ENCODE results near the gene ZNF177. TPM values are rescaled to one million over a fixed set of nuclear protein-coding genes. Genes with fewer than 3 reads are reported as not detected.

The ZNF177 gene
- total and polyA plus RNA-seq, 4 donors = 0.32 to 0.67 (median 0.46) TPM

DNA sequence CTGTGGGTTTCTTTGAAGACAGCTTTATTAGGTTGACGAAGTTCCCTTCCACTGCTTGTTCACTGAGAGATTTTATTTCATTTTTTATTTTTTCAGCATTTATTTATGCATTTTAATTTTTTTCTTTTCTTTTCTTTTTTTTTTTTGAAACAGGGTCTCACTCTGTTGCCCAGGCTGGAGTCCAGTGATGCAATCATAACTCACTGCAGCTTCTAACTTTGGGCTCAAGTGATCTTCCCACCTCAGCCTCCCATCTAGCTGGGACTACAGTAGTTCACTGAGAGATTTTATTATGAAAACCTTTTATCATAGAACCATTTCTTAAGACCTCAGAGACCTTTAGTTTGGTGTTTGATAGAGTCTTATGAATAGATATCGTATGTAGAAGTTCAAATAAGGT, 10.3 kb upstream of the ZNF177 start:
- Histone ChIP-seq H3K4me1 (ENCODE audit: control insufficient read depth in 4 of 4, insufficient read depth in 4 of 4, low read length in 3 of 4) (no peaks in the 10 kb centered on the region), H3K9me3 (ENCODE audit: control insufficient read depth in 4 of 4, low read length in 3 of 4) (peaks cover 45 to 83% (median 51%) of the 10 kb centered on the region in 4 donors), H3K9ac (ENCODE audit: low read depth in 1 of 2, low read length in 2 of 2) (no peak overlapping the region), H3K4me3 (ENCODE audit: low read depth in 1 of 3, low read length in 3 of 3) (no peak overlapping the region), H3K27me3 (ENCODE audit: control insufficient read depth in 4 of 4, insufficient read depth in 4 of 4, low read length in 3 of 4) (no peaks in the 10 kb centered on the region), H3K36me3 (ENCODE audit: control insufficient read depth in 4 of 4, insufficient read depth in 3 of 4, low read depth in 1 of 4, low read length in 3 of 4) (peaks cover 2 to 11% (median 10%) of the 10 kb centered on the region in 4 donors), H3K27ac (ENCODE audit: low read depth in 1 of 2, low read length in 2 of 2) (no peak overlapping the region)
- no peak for DNase-seq (ENCODE audit: low spot score)
- no peak for TF ChIP-seq RXRA (IDR thresholded peaks at IDR 0.05)
- TF ChIP-seq, protein P1, sequence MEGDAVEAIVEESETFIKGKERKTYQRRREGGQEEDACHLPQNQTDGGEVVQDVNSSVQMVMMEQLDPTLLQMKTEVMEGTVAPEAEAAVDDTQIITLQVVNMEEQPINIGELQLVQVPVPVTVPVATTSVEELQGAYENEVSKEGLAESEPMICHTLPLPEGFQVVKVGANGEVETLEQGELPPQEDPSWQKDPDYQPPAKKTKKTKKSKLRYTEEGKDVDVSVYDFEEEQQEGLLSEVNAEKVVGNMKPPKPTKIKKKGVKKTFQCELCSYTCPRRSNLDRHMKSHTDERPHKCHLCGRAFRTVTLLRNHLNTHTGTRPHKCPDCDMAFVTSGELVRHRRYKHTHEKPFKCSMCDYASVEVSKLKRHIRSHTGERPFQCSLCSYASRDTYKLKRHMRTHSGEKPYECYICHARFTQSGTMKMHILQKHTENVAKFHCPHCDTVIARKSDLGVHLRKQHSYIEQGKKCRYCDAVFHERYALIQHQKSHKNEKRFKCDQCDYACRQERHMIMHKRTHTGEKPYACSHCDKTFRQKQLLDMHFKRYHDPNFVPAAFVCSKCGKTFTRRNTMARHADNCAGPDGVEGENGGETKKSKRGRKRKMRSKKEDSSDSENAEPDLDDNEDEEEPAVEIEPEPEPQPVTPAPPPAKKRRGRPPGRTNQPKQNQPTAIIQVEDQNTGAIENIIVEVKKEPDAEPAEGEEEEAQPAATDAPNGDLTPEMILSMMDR (IDR thresholded peaks at IDR 0.05; ENCODE audit: low read depth, low read length, missing input control) = no peak
- no peak for TF ChIP-seq FOXA2 (IDR thresholded peaks at IDR 0.05)
- no peak for TF ChIP-seq YY1 (IDR thresholded peaks at IDR 0.05)
- TF ChIP-seq SP1 (IDR thresholded peaks at IDR 0.05) = no peak
- TF ChIP-seq, protein P2, sequence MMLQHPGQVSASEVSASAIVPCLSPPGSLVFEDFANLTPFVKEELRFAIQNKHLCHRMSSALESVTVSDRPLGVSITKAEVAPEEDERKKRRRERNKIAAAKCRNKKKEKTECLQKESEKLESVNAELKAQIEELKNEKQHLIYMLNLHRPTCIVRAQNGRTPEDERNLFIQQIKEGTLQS (IDR thresholded peaks at IDR 0.05) = no peak
- no peak for TF ChIP-seq RAD21 (IDR thresholded peaks at IDR 0.05)
- TF ChIP-seq HNF4G (IDR thresholded peaks at IDR 0.05) = no peak
- TF ChIP-seq, protein P3, sequence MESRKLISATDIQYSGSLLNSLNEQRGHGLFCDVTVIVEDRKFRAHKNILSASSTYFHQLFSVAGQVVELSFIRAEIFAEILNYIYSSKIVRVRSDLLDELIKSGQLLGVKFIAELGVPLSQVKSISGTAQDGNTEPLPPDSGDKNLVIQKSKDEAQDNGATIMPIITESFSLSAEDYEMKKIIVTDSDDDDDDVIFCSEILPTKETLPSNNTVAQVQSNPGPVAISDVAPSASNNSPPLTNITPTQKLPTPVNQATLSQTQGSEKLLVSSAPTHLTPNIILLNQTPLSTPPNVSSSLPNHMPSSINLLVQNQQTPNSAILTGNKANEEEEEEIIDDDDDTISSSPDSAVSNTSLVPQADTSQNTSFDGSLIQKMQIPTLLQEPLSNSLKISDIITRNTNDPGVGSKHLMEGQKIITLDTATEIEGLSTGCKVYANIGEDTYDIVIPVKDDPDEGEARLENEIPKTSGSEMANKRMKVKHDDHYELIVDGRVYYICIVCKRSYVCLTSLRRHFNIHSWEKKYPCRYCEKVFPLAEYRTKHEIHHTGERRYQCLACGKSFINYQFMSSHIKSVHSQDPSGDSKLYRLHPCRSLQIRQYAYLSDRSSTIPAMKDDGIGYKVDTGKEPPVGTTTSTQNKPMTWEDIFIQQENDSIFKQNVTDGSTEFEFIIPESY (IDR thresholded peaks at IDR 0.05) = no peak
- TF ChIP-seq NR2F2 (IDR thresholded peaks at IDR 0.05) = no peak
- TF ChIP-seq, protein P4, sequence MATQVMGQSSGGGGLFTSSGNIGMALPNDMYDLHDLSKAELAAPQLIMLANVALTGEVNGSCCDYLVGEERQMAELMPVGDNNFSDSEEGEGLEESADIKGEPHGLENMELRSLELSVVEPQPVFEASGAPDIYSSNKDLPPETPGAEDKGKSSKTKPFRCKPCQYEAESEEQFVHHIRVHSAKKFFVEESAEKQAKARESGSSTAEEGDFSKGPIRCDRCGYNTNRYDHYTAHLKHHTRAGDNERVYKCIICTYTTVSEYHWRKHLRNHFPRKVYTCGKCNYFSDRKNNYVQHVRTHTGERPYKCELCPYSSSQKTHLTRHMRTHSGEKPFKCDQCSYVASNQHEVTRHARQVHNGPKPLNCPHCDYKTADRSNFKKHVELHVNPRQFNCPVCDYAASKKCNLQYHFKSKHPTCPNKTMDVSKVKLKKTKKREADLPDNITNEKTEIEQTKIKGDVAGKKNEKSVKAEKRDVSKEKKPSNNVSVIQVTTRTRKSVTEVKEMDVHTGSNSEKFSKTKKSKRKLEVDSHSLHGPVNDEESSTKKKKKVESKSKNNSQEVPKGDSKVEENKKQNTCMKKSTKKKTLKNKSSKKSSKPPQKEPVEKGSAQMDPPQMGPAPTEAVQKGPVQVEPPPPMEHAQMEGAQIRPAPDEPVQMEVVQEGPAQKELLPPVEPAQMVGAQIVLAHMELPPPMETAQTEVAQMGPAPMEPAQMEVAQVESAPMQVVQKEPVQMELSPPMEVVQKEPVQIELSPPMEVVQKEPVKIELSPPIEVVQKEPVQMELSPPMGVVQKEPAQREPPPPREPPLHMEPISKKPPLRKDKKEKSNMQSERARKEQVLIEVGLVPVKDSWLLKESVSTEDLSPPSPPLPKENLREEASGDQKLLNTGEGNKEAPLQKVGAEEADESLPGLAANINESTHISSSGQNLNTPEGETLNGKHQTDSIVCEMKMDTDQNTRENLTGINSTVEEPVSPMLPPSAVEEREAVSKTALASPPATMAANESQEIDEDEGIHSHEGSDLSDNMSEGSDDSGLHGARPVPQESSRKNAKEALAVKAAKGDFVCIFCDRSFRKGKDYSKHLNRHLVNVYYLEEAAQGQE (IDR thresholded peaks at IDR 0.05) = no peak
- TF ChIP-seq EGR1 (IDR thresholded peaks at IDR 0.05; ENCODE audit: low read depth in 2 of 2) = no peak
- TF ChIP-seq FOXA1 (IDR thresholded peaks at IDR 0.05) = no peak
- no peak for TF ChIP-seq JUND (IDR thresholded peaks at IDR 0.05)
- no peak for TF ChIP-seq TAF1 (conservative IDR thresholded peaks at IDR 0.05)
- no peak for TF ChIP-seq HNF4A (conservative IDR thresholded peaks at IDR 0.05)
- WGBS = 96% methylated on average over 2 of the region's 2 CpGs

DNA sequence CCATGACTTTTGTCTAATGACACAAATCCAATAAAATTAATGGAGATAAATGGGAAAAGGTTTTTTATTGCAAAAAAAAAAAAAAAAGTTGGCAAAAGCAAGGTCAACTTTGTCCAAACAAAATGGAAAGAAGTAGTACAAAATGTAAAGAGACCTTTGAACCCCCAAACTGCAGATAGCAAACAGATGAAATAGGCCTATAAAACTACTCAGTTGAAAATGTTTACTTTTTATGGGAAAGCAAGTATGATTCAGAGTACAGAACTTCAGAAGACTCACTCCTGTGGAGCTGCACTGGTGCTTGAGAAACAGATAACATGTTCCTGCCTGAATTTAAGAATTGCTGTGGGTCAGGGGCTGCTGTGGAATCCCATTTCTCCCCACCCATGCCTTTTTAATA, 9.8 kb upstream of the ZNF177 start:
- no peaks in the 10 kb centered on the region for H3K4me1 ChIP-seq (ENCODE audit: control insufficient read depth in 4 of 4, insufficient read depth in 4 of 4, low read length in 3 of 4)

More for the DNA sequence above, 9.8 kb upstream of the ZNF177 start:
- Histone ChIP-seq H3K9me3 (ENCODE audit: control insufficient read depth in 4 of 4, low read length in 3 of 4) (peaks cover 47 to 85% (median 53%) of the 10 kb centered on the region in 4 donors), H3K9ac (ENCODE audit: low read depth in 1 of 2, low read length in 2 of 2) (no peak overlapping the region), H3K36me3 (ENCODE audit: control insufficient read depth in 4 of 4, insufficient read depth in 3 of 4, low read depth in 1 of 4, low read length in 3 of 4) (peaks cover 2 to 16% (median 11%) of the 10 kb centered on the region in 4 donors), H3K27me3 (ENCODE audit: control insufficient read depth in 4 of 4, insufficient read depth in 4 of 4, low read length in 3 of 4) (no peaks in the 10 kb centered on the region), H3K27ac (ENCODE audit: low read depth in 1 of 2, low read length in 2 of 2) (no peak overlapping the region), H3K4me3 (ENCODE audit: low read depth in 1 of 3, low read length in 3 of 3) (peak overlapping the region in 2 of 3 donors; percentile 7 to 63)
- TF ChIP-seq HNF4A (conservative IDR thresholded peaks at IDR 0.05) (no peak), FOXA1 (IDR thresholded peaks at IDR 0.05) (no peak), NR2F2 (IDR thresholded peaks at IDR 0.05) (no peak), RXRA (IDR thresholded peaks at IDR 0.05) (no peak), FOXA2 (IDR thresholded peaks at IDR 0.05) (no peak), YY1 (IDR thresholded peaks at IDR 0.05) (no peak), HNF4G (IDR thresholded peaks at IDR 0.05) (no peak), EGR1 (IDR thresholded peaks at IDR 0.05; ENCODE audit: low read depth in 2 of 2) (no peak)
- TF ChIP-seq, protein P5, sequence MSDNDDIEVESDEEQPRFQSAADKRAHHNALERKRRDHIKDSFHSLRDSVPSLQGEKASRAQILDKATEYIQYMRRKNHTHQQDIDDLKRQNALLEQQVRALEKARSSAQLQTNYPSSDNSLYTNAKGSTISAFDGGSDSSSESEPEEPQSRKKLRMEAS (IDR thresholded peaks at IDR 0.05) = no peak
- TF ChIP-seq, protein P4 (IDR thresholded peaks at IDR 0.05) = no peak
- no peak for DNase-seq (ENCODE audit: low spot score)

All from liver (tissue), 9 donors.